SH-SY5Y (cell line): ENCODE results near the gene HCN2.

Source experiments
- GATA2 ChIP-seq: IDR thresholded peaks from 2 replicates; pipeline ENCODE4 v1.6.1; 2011; ENCODE audit warnings: mild to moderate bottlenecking, low read depth, low read length
- GATA3 ChIP-seq: IDR thresholded peaks from 2 replicates; pipeline ENCODE4 v1.6.1; 2011; ENCODE audit warnings: low read depth, mild to moderate bottlenecking, low read length, moderate library complexity

- no peak for TF ChIP-seq GATA2
- no peak for TF ChIP-seq GATA3
Observed at GRCh38 chr19:613732-614567, 24.3 kb downstream of the HCN2 start.
